ENCODE data around the gene SPHK2. TPM values are rescaled to one million over a fixed set of nuclear protein-coding genes. Genes with fewer than 3 reads are reported as not detected.
"Not testable (repeated sequence)": the region's sequence is repeated elsewhere in the genome, so short reads cannot be mapped to it uniquely, and the experiment has no call there.

SPHK2 gene
- total RNA-seq, 1 donor from 2014 or later = 7.2 TPM

GRCh38 chr19:48637449-48637947, 18.2 kb downstream of the SPHK2 start:
- DNase-seq = peak; percentile 99

- peak; percentile 89 for DNase-seq
Measured at GRCh38 chr19:48637948-48638830, 18.9 kb downstream of the SPHK2 start.

- no peak for DNase-seq
Measured at GRCh38 chr19:48638831-48639381, 19.6 kb downstream of the SPHK2 start.

- DNase-seq = no peak
Measured at GRCh38 chr19:48639483-48640375, 20.4 kb downstream of the SPHK2 start.

- DNase-seq = no peak
Measured at GRCh38 chr19:48641850-48642249, 22.5 kb downstream of the SPHK2 start.

GRCh38 chr19:48642862-48643261, 23.6 kb downstream of the SPHK2 start:
- no peak for DNase-seq

GRCh38 chr19:48644355-48644754, 25.0 kb downstream of the SPHK2 start:
- no peak for DNase-seq

- peak; percentile 79 for DNase-seq
Measured at GRCh38 chr19:48644839-48645619, 25.7 kb downstream of the SPHK2 start.

GRCh38 chr19:48645620-48646000, 26.3 kb downstream of the SPHK2 start:
- no peak for DNase-seq

- DNase-seq = peak; percentile 87
Measured at GRCh38 chr19:48646001-48646721, 26.9 kb downstream of the SPHK2 start, which contains the start of gene CA11. Gene CA11 (minus strand): TSS chr19:48646187. CDS start chr19:48645632, 555 bp downstream.

GRCh38 chr19:48646722-48647216, 27.5 kb downstream of the SPHK2 start:
- no peak for DNase-seq

GRCh38 chr19:48648134-48648533, 28.8 kb downstream of the SPHK2 start:
- DNase-seq = no peak

GRCh38 chr19:48650974-48651682, 31.8 kb downstream of the SPHK2 start:
- DNase-seq = no peak

GRCh38 chr19:48651683-48652048, 32.4 kb downstream of the SPHK2 start:
- DNase-seq = no peak

GRCh38 chr19:48654299-48655059, 35.2 kb downstream of the SPHK2 start:
- no peak for DNase-seq

- no peak for DNase-seq
Measured at GRCh38 chr19:48656840-48657474, 37.7 kb downstream of the SPHK2 start.

GRCh38 chr19:48657828-48658227, 38.5 kb downstream of the SPHK2 start:
- not testable (repeated sequence) for DNase-seq

- no peak for DNase-seq
Measured at GRCh38 chr19:48658483-48658882, 39.2 kb downstream of the SPHK2 start.

GRCh38 chr19:48659768-48660167, 40.5 kb downstream of the SPHK2 start:
- no peak for DNase-seq
